ENCODE data around the gene C5.

The C5 gene

DNA sequence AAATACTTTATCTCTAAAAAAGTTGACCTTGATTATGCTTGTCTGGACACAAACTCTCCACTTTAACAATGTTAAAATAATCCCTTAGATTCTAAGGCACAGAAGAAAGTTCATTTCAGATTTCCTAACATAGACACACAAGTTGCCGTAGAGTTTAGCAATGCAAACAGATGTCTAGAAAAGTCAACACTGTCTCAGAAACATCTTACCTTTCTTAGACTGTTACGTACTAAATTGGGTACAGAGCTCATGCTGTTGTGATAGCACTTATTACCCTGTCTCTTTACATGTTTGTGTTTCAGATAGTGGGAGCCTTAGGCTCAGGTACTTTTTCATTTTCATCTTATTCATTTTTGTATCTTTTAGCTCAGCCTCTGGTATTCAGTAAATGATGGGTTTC is 52.0 kb downstream of the C5 start:
- no peaks in the 10 kb centered on the region for H3K79me2 ChIP-seq (ENCODE audit: insufficient read depth, low read length)
- H3K36me3 ChIP-seq (ENCODE audit: insufficient read depth, low read length) = no peaks in the 10 kb centered on the region
- no peaks in the 10 kb centered on the region for H3K9me3 ChIP-seq (ENCODE audit: insufficient read depth, low read depth, low read length)
- no peaks in the 10 kb centered on the region for H3K4me1 ChIP-seq (ENCODE audit: insufficient read depth, low read length, poor library complexity, severe bottlenecking)
- no peaks in the 10 kb centered on the region for H4K20me1 ChIP-seq (ENCODE audit: insufficient read depth, low read length, poor library complexity, severe bottlenecking)
- no peaks in the 10 kb centered on the region for H3F3A ChIP-seq (ENCODE audit: low read depth)
- H3K4me2 ChIP-seq (ENCODE audit: low read depth, low read length, poor library complexity, severe bottlenecking) = no peak overlapping the region
- no peaks in the 10 kb centered on the region for H3K27me3 ChIP-seq (ENCODE audit: insufficient read depth, low read length, poor library complexity, severe bottlenecking)
- H3K4me3 ChIP-seq (ENCODE audit: low read length, poor library complexity, severe bottlenecking) = no peak overlapping the region
- no peak overlapping the region for H3K9ac ChIP-seq (ENCODE audit: low read depth, low read length, poor library complexity, severe bottlenecking)
- H2AFZ ChIP-seq (ENCODE audit: low read length) = no peak overlapping the region
- no peaks in the 10 kb centered on the region for H3K9me2 ChIP-seq (replicated peaks; ENCODE audit: low read depth, low read length)
- TF ChIP-seq, protein P1, sequence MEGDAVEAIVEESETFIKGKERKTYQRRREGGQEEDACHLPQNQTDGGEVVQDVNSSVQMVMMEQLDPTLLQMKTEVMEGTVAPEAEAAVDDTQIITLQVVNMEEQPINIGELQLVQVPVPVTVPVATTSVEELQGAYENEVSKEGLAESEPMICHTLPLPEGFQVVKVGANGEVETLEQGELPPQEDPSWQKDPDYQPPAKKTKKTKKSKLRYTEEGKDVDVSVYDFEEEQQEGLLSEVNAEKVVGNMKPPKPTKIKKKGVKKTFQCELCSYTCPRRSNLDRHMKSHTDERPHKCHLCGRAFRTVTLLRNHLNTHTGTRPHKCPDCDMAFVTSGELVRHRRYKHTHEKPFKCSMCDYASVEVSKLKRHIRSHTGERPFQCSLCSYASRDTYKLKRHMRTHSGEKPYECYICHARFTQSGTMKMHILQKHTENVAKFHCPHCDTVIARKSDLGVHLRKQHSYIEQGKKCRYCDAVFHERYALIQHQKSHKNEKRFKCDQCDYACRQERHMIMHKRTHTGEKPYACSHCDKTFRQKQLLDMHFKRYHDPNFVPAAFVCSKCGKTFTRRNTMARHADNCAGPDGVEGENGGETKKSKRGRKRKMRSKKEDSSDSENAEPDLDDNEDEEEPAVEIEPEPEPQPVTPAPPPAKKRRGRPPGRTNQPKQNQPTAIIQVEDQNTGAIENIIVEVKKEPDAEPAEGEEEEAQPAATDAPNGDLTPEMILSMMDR (conservative IDR thresholded peaks at IDR 0.05; ENCODE audit: low read length) = no peak
- no peak for TF ChIP-seq EZH2phosphoT487 (IDR thresholded peaks at IDR 0.05; ENCODE audit: borderline replicate concordance)

DNA sequence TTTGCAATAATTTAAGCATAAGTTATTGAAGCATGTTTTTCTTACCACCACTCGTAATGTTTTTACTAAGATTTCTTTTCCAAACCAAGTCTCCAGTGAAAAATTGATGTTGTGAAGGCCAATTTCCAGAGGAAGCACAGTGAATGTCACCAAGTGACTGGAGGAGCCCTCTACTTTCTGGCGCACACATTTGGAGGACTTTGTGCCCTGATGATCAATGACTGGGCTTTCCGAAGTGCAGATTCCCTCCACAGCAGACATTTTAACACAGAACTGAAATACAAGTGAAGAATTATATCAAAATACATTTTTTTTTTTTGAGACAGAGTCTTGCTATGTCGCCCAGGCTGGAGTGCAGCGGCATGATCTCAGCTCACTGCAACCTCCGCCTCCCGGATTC is 52.6 kb downstream of the C5 start:
- Histone ChIP-seq H2AFZ (ENCODE audit: low read length) (no peak overlapping the region), H3K9me3 (ENCODE audit: insufficient read depth, low read depth, low read length) (no peaks in the 10 kb centered on the region), H3F3A (ENCODE audit: low read depth) (no peaks in the 10 kb centered on the region), H4K20me1 (ENCODE audit: insufficient read depth, low read length, poor library complexity, severe bottlenecking) (no peaks in the 10 kb centered on the region), H3K9me2 (replicated peaks; ENCODE audit: low read depth, low read length) (no peaks in the 10 kb centered on the region), H3K4me1 (ENCODE audit: insufficient read depth, low read length, poor library complexity, severe bottlenecking) (no peaks in the 10 kb centered on the region), H3K27me3 (ENCODE audit: insufficient read depth, low read length, poor library complexity, severe bottlenecking) (no peaks in the 10 kb centered on the region), H3K9ac (ENCODE audit: low read depth, low read length, poor library complexity, severe bottlenecking) (no peak overlapping the region), H3K79me2 (ENCODE audit: insufficient read depth, low read length) (no peaks in the 10 kb centered on the region), H3K36me3 (ENCODE audit: insufficient read depth, low read length) (no peaks in the 10 kb centered on the region), H3K4me2 (ENCODE audit: low read depth, low read length, poor library complexity, severe bottlenecking) (no peak overlapping the region), H3K4me3 (ENCODE audit: low read length, poor library complexity, severe bottlenecking) (no peak overlapping the region)
- TF ChIP-seq EZH2phosphoT487 (IDR thresholded peaks at IDR 0.05; ENCODE audit: borderline replicate concordance) = no peak
- TF ChIP-seq, protein P1 (conservative IDR thresholded peaks at IDR 0.05; ENCODE audit: low read length) = no peak

DNA sequence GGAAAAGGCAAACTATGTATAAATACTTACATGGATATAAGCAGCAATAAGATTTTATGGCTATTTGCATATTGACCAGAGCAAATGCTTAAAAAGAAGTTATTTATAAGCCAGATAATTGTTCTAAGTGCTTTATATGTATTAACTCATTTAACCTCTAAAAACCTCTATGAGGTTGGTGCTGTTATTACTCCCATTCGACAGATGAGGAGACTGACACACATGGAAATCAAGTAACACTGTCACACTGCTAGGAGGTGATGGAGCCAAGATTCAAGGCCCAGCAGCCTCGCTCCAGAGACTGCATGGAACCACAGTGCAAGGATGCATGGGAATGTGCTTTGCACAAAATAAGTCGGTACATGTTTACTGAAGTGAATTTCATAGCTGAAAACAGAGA is 53.7 kb downstream of the C5 start:
- H3K36me3 ChIP-seq (ENCODE audit: insufficient read depth, low read length) = no peaks in the 10 kb centered on the region
- H3K79me2 ChIP-seq (ENCODE audit: insufficient read depth, low read length) = no peaks in the 10 kb centered on the region
- H3K27me3 ChIP-seq (ENCODE audit: insufficient read depth, low read length, poor library complexity, severe bottlenecking) = no peaks in the 10 kb centered on the region
- H3K9me2 ChIP-seq (replicated peaks; ENCODE audit: low read depth, low read length) = no peaks in the 10 kb centered on the region
- no peak overlapping the region for H3K4me3 ChIP-seq (ENCODE audit: low read length, poor library complexity, severe bottlenecking)
- H2AFZ ChIP-seq (ENCODE audit: low read length) = no peak overlapping the region
- H3K9ac ChIP-seq (ENCODE audit: low read depth, low read length, poor library complexity, severe bottlenecking) = no peak overlapping the region
- H3K4me2 ChIP-seq (ENCODE audit: low read depth, low read length, poor library complexity, severe bottlenecking) = no peak overlapping the region
- H4K20me1 ChIP-seq (ENCODE audit: insufficient read depth, low read length, poor library complexity, severe bottlenecking) = no peaks in the 10 kb centered on the region
- H3F3A ChIP-seq (ENCODE audit: low read depth) = no peaks in the 10 kb centered on the region
- H3K9me3 ChIP-seq (ENCODE audit: insufficient read depth, low read depth, low read length) = no peaks in the 10 kb centered on the region
- H3K4me1 ChIP-seq (ENCODE audit: insufficient read depth, low read length, poor library complexity, severe bottlenecking) = no peaks in the 10 kb centered on the region
- TF ChIP-seq EZH2phosphoT487 (IDR thresholded peaks at IDR 0.05; ENCODE audit: borderline replicate concordance) = no peak
- TF ChIP-seq, protein P1 (conservative IDR thresholded peaks at IDR 0.05; ENCODE audit: low read length) = no peak

Measured in Loucy (cell line).